Measurements from ENCODE around the gene ARHGAP5. TPM values are rescaled to one million over a fixed set of nuclear protein-coding genes. Genes with fewer than 3 reads are reported as not detected.
A peak's percentile ranks its signal among the peaks of the same experiment; 100 is the strongest.

ARHGAP5 gene
- total and polyA plus RNA-seq, 9 of the 15 experiments (the other 6 are each of a cell fraction or from before 2014, with no cell fraction given): 3.1 to 21.8 (median 12.1) TPM

GRCh38 chr14:32203928-32204357 is 126.8 kb downstream of the ARHGAP5 start:
- Histone ChIP-seq H2AFZ (ENCODE audit: low read depth, low read length) (peak overlapping the region; percentile 98), H3K4me3 (peak overlapping the region; percentile 62), H3K9me1 (ENCODE audit: control insufficient read depth, insufficient read depth, low read length) (no peaks in the 10 kb centered on the region), H4K20me1 (replicated peaks; ENCODE audit: control insufficient read depth, insufficient read depth, low read length) (no peaks in the 10 kb centered on the region), H3K9ac (ENCODE audit: insufficient read depth in 1 of 2, low read depth in 2 of 2, low read length in 2 of 2) (peak overlapping the region; percentile 79 to 85; a peak in 3 of 4 replicates), H3K9me3 (replicated peaks; ENCODE audit: control insufficient read depth, insufficient read depth, low read depth, low read length) (no peaks in the 10 kb centered on the region), H3K4me1 (replicated peaks in 1 of 2; ENCODE audit: control insufficient read depth in 2 of 2, insufficient read depth in 2 of 2, low read length in 2 of 2) (peaks cover 3 to 8% of the 10 kb centered on the region in 2 experiments; a peak in 3 of 5 replicates), H3K4me2 (ENCODE audit: insufficient read depth, low read length) (peak overlapping the region; percentile 91), H3K36me3 (ENCODE audit: control insufficient read depth, insufficient read depth, low read length) (no peaks in the 10 kb centered on the region), H3K27ac (ENCODE audit: extremely low read depth, low read depth, low read length) (peak overlapping the region; percentile 89), H3K79me2 (ENCODE audit: control insufficient read depth, insufficient read depth, low read length) (no peaks in the 10 kb centered on the region), H3K27me3 (ENCODE audit: control insufficient read depth in 2 of 2, insufficient read depth in 2 of 2, low read length in 2 of 2) (no peaks in the 10 kb centered on the region)
- ChIA-PET CTCF (ENCODE audit: low intra/inter-chr PET ratio) (no interaction called here), POLR2A (interaction anchor here (0.6 kb wide), 2 partner anchors 21 to 26 kb away, joined by 3 read pairs; no protein-coding TSS in a partner anchor)
- in situ Hi-C loops (cut with MboI) (loop anchor here (5.0 kb wide), 1 partner anchor 122 kb away; no protein-coding TSS in a partner anchor), intact Hi-C loops (cut with micrococcal nuclease) (loop anchor here (1.0 kb wide), 1 partner anchor 128 kb away; no protein-coding TSS in a partner anchor)
- ATAC-seq: peak; percentile 10; the same call in 1 of the 3 replicates
- FAIRE-seq: peak; percentile 51
- DNase-seq (ENCODE audit: extremely low read depth in 1 of 4, low spot score in 3 of 4): peak in 1 of 4 experiments; percentile 15
- WGBS (ENCODE audit: insufficient coverage, low coverage, missing lambda C conversion rate): 10% methylated on average over 13 of the region's 14 CpGs
- BruUV-seq (replicated peaks): TSS peak; percentile 48
- no peak for TF ChIP-seq MYBL2 (IDR thresholded peaks at IDR 0.05; ENCODE audit: low read depth)
- TF ChIP-seq MYBL2 (CRISPR knock-in tag; IDR thresholded peaks at IDR 0.05; ENCODE audit: borderline replicate concordance): no peak
- TF ChIP-seq ZBTB2 (IDR thresholded peaks at IDR 0.05): no peak
- no peak for TF ChIP-seq TSC22D4 (tag; IDR thresholded peaks at IDR 0.05)
- 0 out of 2 replicates have a peak, but pooled peaks have one; percentile 30 for TF ChIP-seq MGA (IDR thresholded peaks at IDR 0.05)
- TF ChIP-seq ETV1 (tag; conservative IDR thresholded peaks at IDR 0.05; ENCODE audit: low read depth): no peak

Measured in K562 (cell line).